ENCODE data around the gene AP3S2.

DNA sequence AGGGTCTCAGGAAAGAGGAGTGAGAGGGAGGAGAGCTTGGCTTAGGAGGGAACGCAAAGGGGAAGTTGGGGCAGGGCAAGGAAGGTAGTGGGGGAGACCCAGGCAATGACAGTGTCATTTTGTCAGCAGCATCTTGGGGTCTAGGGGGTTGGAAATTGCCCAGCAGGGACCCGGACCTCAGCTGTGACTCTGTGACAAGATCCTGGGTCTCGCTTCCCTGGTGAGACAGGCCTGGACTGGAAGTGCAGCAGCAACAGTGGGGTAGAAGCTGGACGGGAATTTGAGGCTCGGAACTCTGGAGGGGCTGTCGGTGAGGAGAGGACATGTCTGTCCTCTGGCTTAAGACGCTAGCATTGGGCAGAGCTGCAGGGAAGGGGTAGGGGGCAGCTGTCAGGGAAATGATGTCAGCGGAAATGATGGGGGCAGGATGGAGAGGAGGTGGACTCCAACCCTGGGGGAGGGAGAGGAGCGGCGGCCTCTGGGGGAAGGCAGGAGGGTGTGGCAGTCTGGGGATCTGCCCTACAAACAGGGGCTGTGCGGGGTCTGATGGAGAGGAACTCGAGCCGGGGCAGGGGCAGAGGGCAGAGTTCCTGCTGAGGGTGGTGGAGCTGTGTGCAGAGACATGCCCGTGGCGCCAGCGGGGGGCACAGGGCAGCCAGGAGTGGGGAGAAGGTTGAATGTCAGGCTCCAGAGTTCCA lies 91.4 kb downstream of the AP3S2 start:
- TF ChIP-seq, protein P1, sequence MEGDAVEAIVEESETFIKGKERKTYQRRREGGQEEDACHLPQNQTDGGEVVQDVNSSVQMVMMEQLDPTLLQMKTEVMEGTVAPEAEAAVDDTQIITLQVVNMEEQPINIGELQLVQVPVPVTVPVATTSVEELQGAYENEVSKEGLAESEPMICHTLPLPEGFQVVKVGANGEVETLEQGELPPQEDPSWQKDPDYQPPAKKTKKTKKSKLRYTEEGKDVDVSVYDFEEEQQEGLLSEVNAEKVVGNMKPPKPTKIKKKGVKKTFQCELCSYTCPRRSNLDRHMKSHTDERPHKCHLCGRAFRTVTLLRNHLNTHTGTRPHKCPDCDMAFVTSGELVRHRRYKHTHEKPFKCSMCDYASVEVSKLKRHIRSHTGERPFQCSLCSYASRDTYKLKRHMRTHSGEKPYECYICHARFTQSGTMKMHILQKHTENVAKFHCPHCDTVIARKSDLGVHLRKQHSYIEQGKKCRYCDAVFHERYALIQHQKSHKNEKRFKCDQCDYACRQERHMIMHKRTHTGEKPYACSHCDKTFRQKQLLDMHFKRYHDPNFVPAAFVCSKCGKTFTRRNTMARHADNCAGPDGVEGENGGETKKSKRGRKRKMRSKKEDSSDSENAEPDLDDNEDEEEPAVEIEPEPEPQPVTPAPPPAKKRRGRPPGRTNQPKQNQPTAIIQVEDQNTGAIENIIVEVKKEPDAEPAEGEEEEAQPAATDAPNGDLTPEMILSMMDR (IDR thresholded peaks at IDR 0.05; ENCODE audit: borderline replicate concordance, extremely low read depth, low read length, poor library complexity, severe bottlenecking), result no peak
- TF ChIP-seq EZH2 (IDR thresholded peaks at IDR 0.05; ENCODE audit: borderline replicate concordance, low read depth, low read length, severe bottlenecking), result no peak
